Urinary bladder (tissue), 4 donors: ENCODE data around the gene KIAA1328. TPM values are rescaled to one million over a fixed set of nuclear protein-coding genes. Genes with fewer than 3 reads are reported as not detected.

Experiments
- DNase-seq: peaks from one replicate; pipeline ENCODE4 v3.0.0-alpha.2; 2015; ENCODE audit errors: extremely low spot score
- H3K27ac ChIP-seq: one replicate; pipeline ENCODE4 v1.5.1; 2013; ENCODE audit warnings: low read depth, mild to moderate bottlenecking, moderate library complexity
- H3K36me3 ChIP-seq: one replicate; pipeline ENCODE4 v1.6.1; 2013; ENCODE audit warnings: mild to moderate bottlenecking, moderate library complexity; ENCODE audit not compliant: insufficient read depth
- H3K4me1 ChIP-seq: one replicate; pipeline ENCODE4 v1.6.1; 2013; ENCODE audit warnings: mild to moderate bottlenecking, moderate library complexity; ENCODE audit not compliant: insufficient read depth
- H3K4me3 ChIP-seq: one replicate; pipeline ENCODE4 v1.5.1; 2013; ENCODE audit warnings: low read depth, low read length
- WGBS: extraction: QIAGEN DNeasy Blood & Tissue Kit; methylation state at CpG from one replicate; pipeline ENCODE4 v1.1.7; 2013; 5-methylcytosine and 5-hydroxymethylcytosine counted together
- polyA plus RNA-seq: library from polyadenylated mRNA; stranded (reverse); fragments of 200-250 nt; gene quantifications from one replicate; pipeline ENCODE4 v1.2.3, GENCODE V29; 2013
- total RNA-seq: library from RNA; depleted of rRNA; stranded (reverse); fragments of >200 nt; gene quantifications from one replicate; pipeline ENCODE4 v1.2.3, GENCODE V29; 2014
- donor health status: healthy with polysubstance abuse.
- donor health status: healthy.

KIAA1328 gene
- total and polyA plus RNA-seq, 2 donors, result 5.4 to 34.6 TPM

DNA sequence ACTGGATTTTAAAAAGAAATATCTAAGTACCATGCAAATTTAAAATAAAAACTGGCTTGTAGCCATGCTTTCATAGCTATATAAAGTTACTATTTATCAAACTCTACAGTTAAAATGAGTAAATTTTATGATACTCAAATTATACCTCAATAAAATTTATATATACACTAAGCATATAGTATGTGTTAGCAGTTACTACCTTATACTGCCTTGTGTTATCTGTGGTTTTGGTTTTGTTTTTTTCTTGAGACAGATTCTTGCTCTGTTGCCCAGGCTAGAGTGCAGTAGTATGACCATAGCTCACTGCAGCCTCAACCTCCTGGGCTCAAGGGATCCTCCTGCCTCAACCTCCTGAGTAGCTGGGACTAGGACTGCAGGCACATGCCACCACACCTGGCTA is 342.1 kb downstream of the KIAA1328 start:
- Histone ChIP-seq H3K4me1 (no peaks in the 10 kb centered on the region), H3K4me3 (no peak overlapping the region), H3K36me3 (no peaks in the 10 kb centered on the region), H3K27ac (no peak overlapping the region)
- DNase-seq, result no peak

DNA sequence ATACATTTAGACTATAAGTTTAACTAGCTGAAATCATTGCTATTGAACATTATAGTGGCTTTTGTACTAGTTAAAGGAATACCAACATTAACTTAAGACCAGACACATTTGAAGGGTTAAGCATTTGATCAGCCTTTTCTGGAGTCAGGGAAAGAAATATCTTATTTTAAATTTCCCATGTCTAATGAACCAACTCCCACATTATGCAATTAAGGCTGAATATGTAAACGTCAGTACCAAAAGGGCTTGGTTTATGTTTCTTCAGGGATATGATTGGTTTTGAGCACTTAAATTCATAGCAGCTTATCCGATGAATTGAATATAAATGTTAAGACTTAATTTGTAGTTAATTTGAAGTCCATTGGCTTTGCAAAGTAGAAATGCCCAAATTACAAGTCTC is 344.5 kb downstream of the KIAA1328 start:
- no peak overlapping the region for H3K27ac ChIP-seq
- H3K36me3 ChIP-seq, result no peaks in the 10 kb centered on the region
- no peak overlapping the region for H3K4me3 ChIP-seq
- H3K4me1 ChIP-seq, result no peaks in the 10 kb centered on the region
- no peak for DNase-seq
- 90% methylated on average over 2 of the region's 2 CpGs for WGBS

DNA sequence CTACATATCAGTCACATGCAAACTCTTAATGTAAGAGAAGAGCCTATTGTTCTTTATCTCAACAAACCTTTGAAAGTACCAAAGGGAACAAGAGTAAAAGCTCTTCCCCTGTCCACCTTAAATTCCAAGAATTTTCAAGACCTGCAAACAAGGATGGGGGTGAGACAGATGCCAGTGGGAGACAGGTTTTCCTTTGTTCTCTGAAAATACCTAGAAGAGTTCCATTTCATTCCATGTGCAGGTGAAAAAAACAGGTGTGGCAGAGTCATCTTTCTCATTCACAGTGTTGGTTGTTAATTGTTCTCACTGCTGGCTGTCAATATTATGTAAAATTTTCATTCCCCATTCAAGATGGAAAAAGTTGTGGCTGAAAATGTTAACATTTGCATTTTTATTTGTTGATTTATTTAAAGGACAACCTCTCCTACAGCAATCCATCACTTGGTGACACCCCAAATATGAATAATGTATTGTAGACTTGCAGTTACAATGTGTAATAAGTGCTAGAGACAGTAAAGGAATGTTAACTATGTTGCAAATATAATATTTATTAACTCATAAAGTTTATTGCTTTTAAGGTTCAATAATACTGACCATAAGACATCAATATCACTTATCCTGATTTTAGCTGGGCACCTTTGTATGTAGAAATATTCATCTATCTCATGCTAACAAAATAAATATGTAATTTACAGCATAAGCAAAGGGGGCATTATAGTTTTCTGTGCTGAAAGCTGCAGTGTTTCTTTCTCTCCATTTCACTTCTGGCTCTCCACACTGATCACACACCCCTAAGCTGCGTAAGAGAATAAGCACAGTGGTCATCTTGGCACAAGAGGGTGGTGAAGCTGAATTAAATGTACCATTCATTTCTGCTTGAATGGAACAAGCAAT is 347.0 kb downstream of the KIAA1328 start:
- no peak overlapping the region for H3K27ac ChIP-seq
- WGBS, result 95% methylated on average over 1 of the region's 1 CpG

DNA sequence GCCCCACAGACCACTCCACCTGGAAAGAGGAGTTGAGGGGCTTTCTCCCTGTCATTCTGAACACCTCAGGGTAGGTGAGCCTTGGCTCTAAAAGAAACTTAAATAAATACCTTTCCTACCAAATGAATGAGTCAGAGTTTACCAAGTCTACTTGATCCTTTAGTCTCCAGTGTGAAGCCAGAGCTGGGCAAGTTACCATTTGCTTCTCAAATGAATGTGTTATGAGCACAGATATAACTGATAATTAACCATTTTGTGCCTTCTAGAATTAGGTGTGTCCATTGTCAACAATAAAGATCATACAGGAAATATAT is 347.7 kb downstream of the KIAA1328 start:
- Histone ChIP-seq H3K36me3 (no peaks in the 10 kb centered on the region), H3K4me1 (no peaks in the 10 kb centered on the region)
- no peak for DNase-seq

More for the DNA sequence above, 347.0 kb downstream of the KIAA1328 start:
- DNase-seq, result no peak
- Histone ChIP-seq H3K4me1 (no peaks in the 10 kb centered on the region), H3K36me3 (no peaks in the 10 kb centered on the region), H3K4me3 (no peak overlapping the region)

DNA sequence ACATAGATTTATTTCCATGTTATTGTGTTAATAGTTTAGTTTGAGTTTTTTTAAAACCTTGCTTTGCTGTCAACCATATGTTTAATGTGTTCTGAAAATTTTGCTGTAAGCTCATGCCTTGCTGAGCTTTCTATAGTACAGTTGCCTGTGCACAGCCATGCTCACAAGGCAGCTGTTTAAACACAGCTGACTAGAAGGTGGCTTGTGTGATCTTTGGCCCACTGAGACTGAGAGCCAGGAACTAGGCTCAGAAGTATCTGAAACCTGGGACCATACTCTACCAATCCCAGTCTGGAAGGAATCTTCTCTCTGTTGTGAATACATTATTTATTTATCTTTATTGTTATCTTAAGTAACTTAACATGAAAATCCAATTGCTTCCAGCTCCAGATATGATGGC is 350.5 kb downstream of the KIAA1328 start:
- no peak for DNase-seq

More for the DNA sequence above, 347.7 kb downstream of the KIAA1328 start:
- H3K27ac ChIP-seq, result no peak overlapping the region
- H3K4me3 ChIP-seq, result no peak overlapping the region

DNA sequence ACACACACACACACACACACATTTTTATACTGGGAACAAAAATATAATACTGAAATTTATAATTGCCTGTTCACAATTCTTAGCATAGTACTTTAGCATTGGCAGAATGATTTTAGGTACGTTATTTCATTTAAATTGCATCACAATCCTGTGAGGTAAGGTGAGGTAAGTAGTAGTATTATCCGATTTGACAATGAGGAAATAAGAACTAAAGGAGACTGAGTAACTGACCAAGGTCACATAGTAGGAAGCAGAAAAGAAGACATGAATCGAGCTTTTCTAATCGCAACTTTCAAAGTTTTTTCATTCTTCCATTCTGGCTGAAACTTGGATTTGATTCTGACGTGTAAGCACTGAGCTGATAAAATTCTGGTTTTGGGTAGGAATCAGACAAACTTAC is 351.2 kb downstream of the KIAA1328 start:
- H3K27ac ChIP-seq, result no peak overlapping the region
- H3K36me3 ChIP-seq, result no peaks in the 10 kb centered on the region
- WGBS, result 93% methylated on average over 5 of the region's 5 CpGs
- DNase-seq, result no peak
- H3K4me3 ChIP-seq, result no peak overlapping the region
- H3K4me1 ChIP-seq, result no peaks in the 10 kb centered on the region

More for the DNA sequence above, 350.5 kb downstream of the KIAA1328 start:
- Histone ChIP-seq H3K4me1 (no peaks in the 10 kb centered on the region), H3K36me3 (no peaks in the 10 kb centered on the region), H3K27ac (no peak overlapping the region), H3K4me3 (no peak overlapping the region)

DNA sequence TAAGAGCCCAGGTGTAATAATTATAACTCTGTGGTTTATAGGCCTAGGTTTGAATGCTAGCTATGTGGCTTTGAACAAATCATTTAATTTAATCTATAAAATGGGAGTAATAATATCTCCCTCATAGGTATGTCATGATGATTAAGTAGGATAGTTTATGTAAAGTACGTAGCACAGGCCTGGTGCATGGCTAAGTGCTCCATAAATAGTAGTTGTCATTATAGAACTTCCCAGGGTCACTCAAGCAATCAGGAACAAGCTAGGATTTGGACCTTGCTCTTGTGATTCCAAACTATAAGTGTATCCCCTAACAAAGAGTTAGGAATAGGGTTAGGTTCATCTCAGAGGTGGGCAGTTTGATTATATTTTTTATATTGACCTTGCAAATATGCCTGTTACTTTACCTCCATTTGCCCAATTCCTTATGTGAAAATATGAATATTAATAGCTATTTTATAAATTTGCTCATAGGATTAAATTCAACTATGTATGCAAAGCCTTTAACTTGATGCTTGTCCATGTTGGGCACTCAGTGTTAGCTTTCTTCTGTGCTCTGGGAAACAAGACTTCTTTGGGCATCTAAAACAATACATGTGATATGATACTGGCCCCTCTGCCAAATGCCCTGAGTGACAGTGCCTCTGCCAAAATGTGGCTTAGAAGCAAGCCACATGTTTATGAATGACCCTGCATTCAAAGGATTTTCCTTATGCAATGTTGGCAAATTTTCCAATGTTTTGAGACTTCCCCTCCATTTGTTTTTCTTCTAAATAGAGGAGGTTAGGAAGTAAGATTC is 353.6 kb downstream of the KIAA1328 start:
- Histone ChIP-seq H3K4me1 (no peaks in the 10 kb centered on the region), H3K4me3 (no peak overlapping the region), H3K27ac (no peak overlapping the region), H3K36me3 (no peaks in the 10 kb centered on the region)
- no peak for DNase-seq
- WGBS, result 95% methylated on average over 1 of the region's 1 CpG

DNA sequence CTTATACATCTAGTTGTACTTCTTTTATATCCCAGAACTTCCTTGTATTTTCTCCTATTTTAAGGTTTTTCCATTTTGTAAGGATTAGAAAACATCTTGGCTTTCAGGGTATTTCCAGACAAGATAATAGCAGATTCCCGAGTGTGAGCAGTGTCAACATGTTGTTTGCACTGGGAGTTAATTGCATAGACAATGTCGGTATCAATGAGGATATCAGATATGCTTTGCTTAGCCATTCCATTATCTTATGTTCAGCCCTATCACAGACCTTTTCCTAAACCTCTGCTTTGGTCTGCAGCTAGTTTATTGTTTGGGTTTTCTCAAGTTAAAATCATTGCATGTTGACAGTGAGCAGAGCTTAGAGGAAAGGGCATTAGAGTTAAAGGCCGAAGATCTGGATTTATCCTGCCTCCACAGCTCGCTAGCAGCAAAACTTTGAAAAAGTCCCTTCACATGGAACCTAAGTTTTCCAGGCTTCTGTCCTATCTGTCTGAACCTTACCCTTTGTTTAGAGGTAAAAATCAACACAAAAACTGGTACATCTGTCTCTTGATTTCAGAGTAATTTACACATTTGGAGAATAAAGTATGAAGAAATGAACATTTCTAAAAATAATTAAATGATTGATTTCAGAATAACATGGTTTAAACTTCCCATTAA is 355.4 kb downstream of the KIAA1328 start:
- WGBS, result 81% methylated on average over 4 of the region's 4 CpGs
- no peaks in the 10 kb centered on the region for H3K4me1 ChIP-seq
- DNase-seq, result no peak
- H3K27ac ChIP-seq, result no peak overlapping the region
- no peaks in the 10 kb centered on the region for H3K36me3 ChIP-seq
- no peak overlapping the region for H3K4me3 ChIP-seq

DNA sequence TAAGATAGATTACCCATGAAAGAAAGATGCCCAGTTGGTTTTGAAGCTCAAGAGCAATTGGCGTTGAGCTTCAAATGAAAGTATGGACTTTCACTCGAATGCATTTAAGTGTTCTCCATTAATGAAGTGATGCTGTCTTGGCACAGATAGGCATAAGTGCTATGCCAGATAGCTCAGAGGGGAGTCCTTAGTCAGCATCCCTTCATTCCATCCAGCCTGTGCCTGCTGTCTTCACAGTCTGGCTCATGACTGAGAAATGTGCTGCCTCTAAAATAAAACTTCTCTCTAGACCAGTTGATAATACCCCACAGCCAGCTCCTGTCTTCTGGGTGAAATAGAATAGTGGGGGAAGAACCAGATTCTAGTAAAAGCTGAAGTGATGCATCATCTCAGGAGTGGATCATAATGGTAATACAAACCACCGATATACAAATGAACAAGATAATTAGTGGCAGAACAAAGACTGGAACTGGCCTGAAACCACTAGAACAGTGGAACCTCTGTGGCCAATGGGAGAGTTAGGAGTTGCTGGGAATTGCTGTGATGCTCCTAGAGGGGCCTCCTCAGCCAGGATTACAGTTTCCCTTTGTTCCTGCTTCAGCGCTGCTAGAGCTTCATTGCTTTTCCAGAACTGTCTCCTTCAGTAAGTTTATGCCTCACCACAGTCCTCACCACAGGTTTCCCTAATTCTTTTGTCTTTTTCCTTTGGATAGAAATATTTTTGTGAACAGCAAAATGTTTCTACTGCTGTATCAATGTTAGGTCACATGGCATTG is 359.3 kb downstream of the KIAA1328 start:
- Histone ChIP-seq H3K4me1 (no peaks in the 10 kb centered on the region), H3K36me3 (no peaks in the 10 kb centered on the region), H3K27ac (no peak overlapping the region), H3K4me3 (no peak overlapping the region)
- 95% methylated on average over 4 of the region's 4 CpGs for WGBS
- DNase-seq, result no peak

DNA sequence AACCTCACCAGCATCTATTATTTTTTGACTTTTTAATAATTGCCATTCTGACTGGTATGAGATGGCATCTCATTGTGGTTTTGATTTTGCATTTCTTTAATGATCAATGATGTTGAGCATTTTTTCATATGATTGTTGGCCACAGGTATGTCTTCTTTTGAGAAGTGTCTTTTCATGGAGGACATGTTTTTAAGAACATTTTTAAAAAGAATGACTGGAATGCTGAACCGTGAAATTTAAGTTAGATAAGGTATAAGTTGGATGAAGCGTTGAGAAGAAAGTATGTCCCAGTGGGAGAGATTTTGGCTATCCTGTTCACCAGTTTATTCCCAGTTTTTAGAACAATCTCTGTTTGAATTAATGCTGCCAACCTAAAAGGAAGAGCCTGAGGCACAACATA is 370.8 kb downstream of the KIAA1328 start:
- H3K4me1 ChIP-seq, result no peaks in the 10 kb centered on the region
- no peak overlapping the region for H3K27ac ChIP-seq
- no peak overlapping the region for H3K4me3 ChIP-seq
- 92% methylated on average over 2 of the region's 2 CpGs for WGBS
- no peaks in the 10 kb centered on the region for H3K36me3 ChIP-seq
- no peak for DNase-seq

DNA sequence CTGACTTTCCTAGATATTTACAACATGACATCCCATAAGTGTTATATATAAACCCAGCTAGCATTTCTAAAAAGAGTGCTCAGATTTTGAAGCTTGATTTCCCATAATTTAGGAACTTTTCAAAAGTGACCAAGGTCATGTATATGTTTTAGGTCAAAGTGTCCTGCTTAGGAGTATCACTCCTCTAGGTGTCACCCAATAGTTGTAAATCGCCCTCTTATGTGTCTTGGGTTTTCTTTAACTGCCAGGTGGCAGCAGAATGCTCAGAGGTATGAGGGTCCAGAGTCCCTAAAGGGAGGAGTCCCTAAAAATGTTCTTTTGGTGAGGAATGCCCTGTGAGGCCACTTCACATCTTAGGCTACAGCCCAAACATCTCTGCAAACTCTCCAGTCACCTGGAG is 378.4 kb downstream of the KIAA1328 start:
- H3K4me3 ChIP-seq, result no peak overlapping the region
- DNase-seq, result no peak
- H3K36me3 ChIP-seq, result no peaks in the 10 kb centered on the region
- 78% methylated on average over 1 of the region's 1 CpG for WGBS
- H3K4me1 ChIP-seq, result no peaks in the 10 kb centered on the region
- no peak overlapping the region for H3K27ac ChIP-seq

DNA sequence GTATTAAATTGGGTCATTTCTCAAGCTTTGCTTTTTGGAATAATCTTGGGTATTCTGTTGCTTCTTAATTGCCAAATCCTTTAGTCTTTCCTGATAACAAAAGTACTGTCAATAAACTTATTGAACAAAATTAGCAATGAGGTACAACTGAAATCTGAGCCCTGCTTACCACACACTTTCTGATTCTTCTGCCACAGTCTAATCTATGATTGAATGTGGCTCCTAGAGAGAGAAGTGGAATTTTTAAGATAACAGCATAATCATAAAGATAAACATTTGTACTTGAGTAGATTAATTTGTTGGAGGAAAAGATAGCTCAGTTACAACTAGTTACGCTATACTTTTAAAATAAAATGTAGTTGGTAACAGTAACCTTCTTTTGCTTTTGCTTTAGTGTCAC is 381.9 kb downstream of the KIAA1328 start:
- WGBS, result 57% methylated on average over 1 of the region's 1 CpG
- no peaks in the 10 kb centered on the region for H3K4me1 ChIP-seq
- H3K4me3 ChIP-seq, result no peak overlapping the region
- no peaks in the 10 kb centered on the region for H3K36me3 ChIP-seq
- no peak for DNase-seq
- H3K27ac ChIP-seq, result no peak overlapping the region

DNA sequence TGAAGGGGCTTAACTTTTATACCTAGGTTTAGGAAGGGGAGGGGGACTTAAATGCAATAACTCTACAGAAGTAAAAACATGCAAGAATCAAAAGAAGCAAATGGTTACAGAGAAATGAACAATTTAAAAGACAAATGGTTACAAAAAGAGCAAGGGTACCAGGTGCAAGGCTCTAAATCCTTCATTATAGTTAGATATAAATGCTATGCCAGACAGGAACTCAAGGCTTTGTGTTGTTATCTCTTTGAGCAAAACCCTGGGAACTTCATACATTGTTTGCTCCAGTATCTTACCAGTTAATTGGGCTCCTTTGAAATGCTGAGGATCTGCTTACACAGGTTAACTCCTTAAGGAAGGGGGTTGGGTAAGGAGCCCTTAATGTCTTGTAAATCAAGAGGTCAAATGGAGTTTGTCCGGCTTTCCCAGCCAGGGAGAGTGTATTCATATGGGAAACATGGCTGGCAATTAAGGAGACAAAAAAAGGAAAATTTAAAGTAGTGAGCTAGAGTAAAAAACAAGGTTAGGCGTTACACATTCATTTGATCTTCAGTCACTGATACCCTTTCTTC is 389.2 kb downstream of the KIAA1328 start:
- no peak for DNase-seq
- WGBS, result 47% methylated on average over 2 of the region's 2 CpGs

More for the DNA sequence above, 389.2 kb downstream of the KIAA1328 start:
- Histone ChIP-seq H3K4me3 (no peak overlapping the region), H3K36me3 (no peaks in the 10 kb centered on the region), H3K27ac (no peak overlapping the region), H3K4me1 (no peaks in the 10 kb centered on the region)
